GM12878 (cell line): ENCODE data around the gene ALDH1A2. TPM values are rescaled to one million over a fixed set of nuclear protein-coding genes. Genes with fewer than 3 reads are reported as not detected.

ENCODE experiments used
- ATAC-seq: fragments of 200-7000 bp; cut with Tn5 transposase; 3 replicates; pipeline ENCODE4 v1.9.1; 2020; ENCODE audit warnings: mild to moderate bottlenecking, moderate library complexity
- BruUV-seq: library from RNA; stranded (reverse); fragments of 400-500 nt; replicated peaks from 2 replicates; lab custom pipeline; 2021; lab: Mats Ljungman, UMichigan
- CTCF ChIA-PET: fragments of 300-600 bp; sonication (Branson Sonifier 250); formaldehyde crosslinking; extraction: SDS; loops from one replicate; lab custom pipeline; 2021; ENCODE audit warnings: inconsistent platforms; lab: Yijun Ruan, JAX
- POLR2A ChIA-PET: fragments of 350-600 bp; formaldehyde crosslinking; extraction: SDS; loops from one replicate; lab custom pipeline; 2021; ENCODE audit warnings: inconsistent platforms; lab: Charles Lee
- RAD21 ChIA-PET: fragments of 300-600 bp; sonication (Branson Sonifier 250); formaldehyde crosslinking; loops from one replicate; lab custom pipeline; 2023; ENCODE audit warnings: antibody characterized with exemption; ENCODE audit not compliant: unreplicated experiment; lab: Charles Lee
- SMC1A ChIA-PET: fragments of 300-600 bp; sonication (Branson Sonifier 250); formaldehyde crosslinking; loops from one replicate; lab custom pipeline; 2023; ENCODE audit not compliant: unreplicated experiment, uncharacterized antibody; lab: Charles Lee
- DNase-seq: peaks from one replicate; pipeline ENCODE4 v3.0.0-alpha.2; 2011; ENCODE audit warnings: low read depth, low spot score
- FAIRE-seq: peaks from 3 replicates; lab custom pipeline; 2011; peaks lifted over from hg19 to GRCh38; lab: Jason Lieb, UNC
- H2AFZ ChIP-seq: 2 replicates; pipeline ENCODE4 v1.6.0; 2011; ENCODE audit warnings: low read depth, low read length, control low read depth; ENCODE audit not compliant: control insufficient read depth
- H3K27ac ChIP-seq: 2 replicates; pipeline ENCODE4 v1.5.1; 2011; ENCODE audit warnings: control low read depth; ENCODE audit not compliant: control insufficient read depth, insufficient read depth
- H3K27me3 ChIP-seq, 2 experiments: replicated peaks in 1 of 2; 2 replicates each; pipeline versions ENCODE4 v1.6.0 to v1.6.1; 2011; ENCODE audit warnings: low read length in 1 of 2; ENCODE audit not compliant: control insufficient read depth in 2 of 2, insufficient read depth in 2 of 2
- H3K36me3 ChIP-seq, 2 experiments: 2 replicates each; pipeline ENCODE4 v1.5.1; 2011; ENCODE audit warnings: low read length in 1 of 2; ENCODE audit not compliant: control insufficient read depth in 2 of 2, insufficient read depth in 2 of 2
- H3K4me1 ChIP-seq: 2 replicates; pipeline ENCODE4 v1.6.1; 2011; ENCODE audit warnings: mild to moderate bottlenecking, low read length, moderate library complexity, mixed read lengths; ENCODE audit not compliant: control insufficient read depth, insufficient read depth
- H3K4me2 ChIP-seq: 2 replicates; pipeline ENCODE4 v1.6.0; 2011; ENCODE audit warnings: control low read depth; ENCODE audit not compliant: control insufficient read depth, insufficient read depth
- H3K4me3 ChIP-seq: fragments of 200-600 bp; sonication (generic); 2 replicates; pipeline ENCODE4 v1.5.1; 2016
- H3K79me2 ChIP-seq: 2 replicates; pipeline ENCODE4 v1.6.0; 2011; ENCODE audit warnings: low read length; ENCODE audit not compliant: control insufficient read depth, insufficient read depth
- H3K9ac ChIP-seq: 2 replicates; pipeline ENCODE4 v1.8.0; 2011; ENCODE audit warnings: low read length, control low read depth, mixed read lengths; ENCODE audit not compliant: control insufficient read depth, insufficient read depth
- H3K9me3 ChIP-seq: replicated peaks from 3 replicates; pipeline ENCODE4 v1.5.1; 2011; ENCODE audit warnings: mild to moderate bottlenecking, low read length; ENCODE audit not compliant: control insufficient read depth, insufficient read depth
- H4K20me1 ChIP-seq: 2 replicates; pipeline ENCODE4 v1.6.0; 2011; ENCODE audit not compliant: control insufficient read depth, insufficient read depth
- BHLHE40 ChIP-seq, 2 experiments: fragments of 450-650 bp in 1 of 2; IDR thresholded peaks; 2 replicates each; pipeline ENCODE4 v1.6.1; 2011 to 2017; ENCODE audit warnings: low read depth in 2 of 2, borderline replicate concordance in 1 of 2, improper control_type of control experiment in 1 of 2, low read length in 1 of 2, mild to moderate bottlenecking in 1 of 2
- CHD1 ChIP-seq: IDR thresholded peaks from 2 replicates; pipeline ENCODE4 v1.6.1; 2012; ENCODE audit warnings: low read depth, low read length, improper control_type of control experiment
- CHD2 ChIP-seq: IDR thresholded peaks from 2 replicates; pipeline ENCODE4 v1.6.1; 2011; ENCODE audit warnings: low read depth, low read length, improper control_type of control experiment, borderline replicate concordance
- CTCF ChIP-seq, 3 experiments: IDR thresholded peaks in 2 of 3; conservative IDR thresholded peaks in 1 of 3; 2 replicates each; pipeline ENCODE4 v1.5.1; 2011; ENCODE audit warnings: low read depth in 3 of 3, low read length in 3 of 3, mild to moderate bottlenecking in 3 of 3, control low read depth in 2 of 3, moderate library complexity in 2 of 3, inconsistent platforms in 1 of 3, mixed read lengths in 1 of 3; ENCODE audit not compliant: control insufficient read depth in 2 of 3, insufficient read depth in 1 of 3; ENCODE audit errors: extremely low read depth in 1 of 3
- EZH2 ChIP-seq: IDR thresholded peaks from 2 replicates; pipeline ENCODE4 v1.6.1; 2012; ENCODE audit warnings: low read depth, mild to moderate bottlenecking, control low read depth, inconsistent platforms, low read length, borderline replicate concordance; ENCODE audit not compliant: control insufficient read depth
- GABPA ChIP-seq: IDR thresholded peaks from 2 replicates; pipeline ENCODE4 v1.6.1; 2014; ENCODE audit warnings: antibody characterized with exemption, low read depth, mild to moderate bottlenecking, inconsistent platforms
- IRF5 ChIP-seq: fragments of 450-650 bp; IDR thresholded peaks from 2 replicates; pipeline ENCODE4 v1.6.1; 2017; ENCODE audit warnings: borderline replicate concordance
- LARP7 ChIP-seq: fragments of 450-650 bp; IDR thresholded peaks from 2 replicates; pipeline ENCODE4 v1.6.1; 2017; ENCODE audit warnings: mild to moderate bottlenecking
- MYB ChIP-seq: fragments of 150-350 bp; IDR thresholded peaks from 2 replicates; pipeline ENCODE4 v1.6.1; 2014; ENCODE audit warnings: mild to moderate bottlenecking, low read depth, low read length, borderline replicate concordance
- NRF1 ChIP-seq: conservative IDR thresholded peaks from 2 replicates; pipeline ENCODE4 v1.6.1; 2011; ENCODE audit warnings: mild to moderate bottlenecking, low read depth, low read length, improper control_type of control experiment
- RAD21 ChIP-seq: IDR thresholded peaks from 2 replicates; pipeline ENCODE4 v1.6.1; 2011; ENCODE audit warnings: mild to moderate bottlenecking, low read depth, low read length, moderate library complexity; ENCODE audit not compliant: insufficient read depth
- SIN3A ChIP-seq: IDR thresholded peaks from 2 replicates; pipeline ENCODE4 v1.6.1; 2012; ENCODE audit warnings: low read depth, low read length, improper control_type of control experiment
- SIX5 ChIP-seq: IDR thresholded peaks from 2 replicates; pipeline ENCODE4 v1.6.1; 2011; ENCODE audit warnings: mild to moderate bottlenecking, low read depth, low read length, moderate library complexity; ENCODE audit not compliant: severe bottlenecking
- SMC3 ChIP-seq: IDR thresholded peaks from 2 replicates; pipeline ENCODE4 v1.6.1; 2011; ENCODE audit warnings: low read length, improper control_type of control experiment, borderline replicate concordance
- SPI1 ChIP-seq: IDR thresholded peaks from 2 replicates; pipeline ENCODE4 v1.6.1; 2011; ENCODE audit warnings: low read depth, mild to moderate bottlenecking, low read length, moderate library complexity, borderline replicate concordance; ENCODE audit not compliant: insufficient read depth
- SRF ChIP-seq, 2 experiments: IDR thresholded peaks; 2 replicates each; pipeline ENCODE4 v1.6.1; 2011; ENCODE audit warnings: low read depth in 2 of 2, low read length in 2 of 2, mild to moderate bottlenecking in 1 of 2, moderate library complexity in 1 of 2
- YBX1 ChIP-seq: fragments of 450-650 bp; IDR thresholded peaks from 2 replicates; pipeline ENCODE4 v1.6.1; 2016; ENCODE audit warnings: antibody characterized with exemption
- ZNF207 ChIP-seq: fragments of 450-650 bp; IDR thresholded peaks from 2 replicates; pipeline ENCODE4 v1.6.1; 2014; ENCODE audit warnings: antibody characterized with exemption, mild to moderate bottlenecking, borderline replicate concordance
- WGBS: methylation state at CpG from one replicate; pipeline ENCODE4 v1.1.6; 2016; ENCODE audit warnings: low lambda C conversion rate; ENCODE audit not compliant: insufficient replicate concordance, insufficient coverage; ENCODE audit errors: missing lambda C conversion rate; 5-methylcytosine and 5-hydroxymethylcytosine counted together
- in situ Hi-C: fragments of 300-500 bp; cut with MboI; formaldehyde crosslinking; loops from 9 replicates; pipeline ENCODE4 v1.14.3; 2018; ENCODE audit warnings: mixed read lengths
- intact Hi-C: fragments of 100-400 bp; cut with micrococcal nuclease; formaldehyde crosslinking; loops from one replicate; pipeline ENCODE4 v1.14.2; 2022; ENCODE audit not compliant: unreplicated experiment
- polyA plus RNA-seq, 11 experiments: library from polyadenylated mRNA; depleted of rRNA in 4 of 11; unstranded in 6 of 11; stranded (reverse) in 5 of 11; fragments of >200 nt; fragmentation: Nextera tagmentation in 4 of 11; fragmentation: Illumina TruSeq in 1 of 11; extraction: Ambion mirVana in 4 of 11; extraction: Trizol in 1 of 11; gene quantifications; 1 replicate in 1 of 11; 2 replicates in 10 of 11; pipeline versions ENCODE4 v1.2.1 to v1.2.3, GENCODE V29; 2011 to 2016; ENCODE audit warnings: inconsistent platforms in 2 of 11, missing spikeins in 2 of 11, low read depth in 1 of 11
- total RNA-seq, 4 experiments: library from RNA; depleted of rRNA in 3 of 4; stranded (reverse); fragments of >200 nt in 3 of 4; fragmentation: Illumina TruSeq in 1 of 4; extraction: Trizol in 1 of 4; gene quantifications; 2 replicates each; pipeline versions ENCODE4 v1.2.1 to v1.2.3, GENCODE V29; 2013 to 2021
- TF ChIP-seq, protein P1 (sequence below): IDR thresholded peaks from 2 replicates; pipeline ENCODE4 v1.6.1; 2012; ENCODE audit warnings: low read length, inconsistent platforms

ALDH1A2 gene
- total and polyA plus RNA-seq, 10 of the 15 experiments (the other 5 are each of a cell fraction or from before 2014, with no cell fraction given), result 0.06 to 0.92 (median 0.18) TPM; not detected in 5

DNA sequence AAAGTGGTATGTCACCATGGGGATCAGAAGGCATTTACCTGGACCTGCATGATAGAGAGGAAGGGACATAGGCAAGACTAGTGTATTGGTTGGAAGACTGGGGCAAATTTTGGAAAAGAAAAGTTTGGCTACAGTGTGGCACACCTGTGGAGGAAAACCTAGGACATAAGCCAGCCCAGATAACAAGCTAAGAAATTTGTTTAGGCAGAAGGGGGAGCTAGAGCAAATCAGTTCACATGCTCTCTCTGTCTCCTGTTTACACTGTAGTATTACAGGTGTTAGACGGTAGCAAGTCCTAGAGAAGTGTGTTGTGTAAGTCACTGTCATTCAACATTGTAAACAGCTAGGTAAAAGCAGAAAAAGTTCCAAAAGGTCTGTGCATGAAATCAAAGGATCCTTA lies 11.9 kb upstream of the ALDH1A2 start:
- ChIA-PET CTCF (interaction anchor here (0.8 to 4.5 kb wide), 6 partner anchors 14 to 114 kb away, joined by 3 to 51 read pairs (median 4); no protein-coding TSS in a partner anchor), SMC1A (interaction anchor here (1.4 to 2.1 kb wide), 3 partner anchors 105 to 144 kb away, joined by 4 to 9 read pairs (median 6); no protein-coding TSS in a partner anchor), POLR2A (no interaction called here), RAD21 (interaction anchor here (1.0 to 1.6 kb wide), 3 partner anchors 100 to 106 kb away, joined by 3 to 5 read pairs (median 4); no protein-coding TSS in a partner anchor)
- H3K9ac ChIP-seq, result no peak overlapping the region
- no peak overlapping the region for H3K4me2 ChIP-seq
- H2AFZ ChIP-seq, result no peak overlapping the region
- H4K20me1 ChIP-seq, result no peaks in the 10 kb centered on the region
- no peak for DNase-seq
- peaks cover 1 to 2% of the 10 kb centered on the region in 2 experiments; a peak in 2 of 4 replicates for H3K27me3 ChIP-seq
- no peaks in the 10 kb centered on the region for H3K79me2 ChIP-seq
- no peak overlapping the region for H3K27ac ChIP-seq
- H3K9me3 ChIP-seq, result no peaks in the 10 kb centered on the region
- FAIRE-seq, result no peak
- no TSS peak for BruUV-seq
- in situ Hi-C loops, result no loop called here
- intact Hi-C loops, result loop anchor here (1.0 to 10.0 kb wide), 2 partner anchors 105 to 333 kb away; no protein-coding TSS in a partner anchor
- no peaks in the 10 kb centered on the region for H3K4me1 ChIP-seq
- H3K36me3 ChIP-seq, result no peaks in the 10 kb centered on the region
- 0% methylated on average over 1 of the region's 1 CpG for WGBS
- ATAC-seq, result peak; percentile 40; the same call in 2 of the 3 replicates
- H3K4me3 ChIP-seq, result no peak overlapping the region
- TF ChIP-seq IRF5 (no peak), CHD1 (no peak), SRF (IDR thresholded peaks at IDR 0.05; ENCODE audit: low read depth in 2 of 2, low read length in 2 of 2) (no peak), CHD2 (no peak), NRF1 (no peak), YBX1 (no peak), SPI1 (no peak), CTCF (IDR thresholded peaks at IDR 0.05 in 2 of 3, conservative IDR thresholded peaks at IDR 0.05 in 1 of 3; ENCODE audit: control insufficient read depth in 2 of 3, extremely low read depth in 1 of 3, insufficient read depth in 1 of 3, low read depth in 3 of 3, low read length in 3 of 3) (peak in 1 of 3 experiments; percentile 41; a peak in 2 of 6 replicates), BHLHE40 (IDR thresholded peaks at IDR 0.05; ENCODE audit: borderline replicate concordance in 1 of 2, low read depth in 2 of 2, low read length in 1 of 2) (no peak), ZNF207 (no peak), LARP7 (no peak), MYB (no peak), RAD21 (peak; percentile 21; the same call in 1 of the 2 replicates), GABPA (no peak), SIX5 (no peak), EZH2 (no peak), SIN3A (no peak), SMC3 (peak; percentile 42; the same call in 1 of the 2 replicates)
- TF ChIP-seq, protein P1, sequence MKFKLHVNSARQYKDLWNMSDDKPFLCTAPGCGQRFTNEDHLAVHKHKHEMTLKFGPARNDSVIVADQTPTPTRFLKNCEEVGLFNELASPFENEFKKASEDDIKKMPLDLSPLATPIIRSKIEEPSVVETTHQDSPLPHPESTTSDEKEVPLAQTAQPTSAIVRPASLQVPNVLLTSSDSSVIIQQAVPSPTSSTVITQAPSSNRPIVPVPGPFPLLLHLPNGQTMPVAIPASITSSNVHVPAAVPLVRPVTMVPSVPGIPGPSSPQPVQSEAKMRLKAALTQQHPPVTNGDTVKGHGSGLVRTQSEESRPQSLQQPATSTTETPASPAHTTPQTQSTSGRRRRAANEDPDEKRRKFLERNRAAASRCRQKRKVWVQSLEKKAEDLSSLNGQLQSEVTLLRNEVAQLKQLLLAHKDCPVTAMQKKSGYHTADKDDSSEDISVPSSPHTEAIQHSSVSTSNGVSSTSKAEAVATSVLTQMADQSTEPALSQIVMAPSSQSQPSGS, result no peak
